Panc1 (cell line): ENCODE data around the gene TUBB2B.

ENCODE experiments used
- POLR2AphosphoS5 ChIP-seq: IDR thresholded peaks from 2 replicates; pipeline ENCODE4 v1.6.1; 2012; ENCODE audit warnings: mild to moderate bottlenecking, low read depth, low read length, moderate library complexity
- REST ChIP-seq, 2 experiments: IDR thresholded peaks; 2 replicates each; pipeline ENCODE4 v1.6.1; 2011 to 2012; ENCODE audit warnings: low read depth in 2 of 2, control low read depth in 1 of 2, low read length in 1 of 2, mild to moderate bottlenecking in 1 of 2, moderate library complexity in 1 of 2; ENCODE audit not compliant: insufficient read depth in 1 of 2
- SIN3A ChIP-seq: IDR thresholded peaks from 2 replicates; pipeline ENCODE4 v1.6.1; 2012; ENCODE audit warnings: low read depth, mild to moderate bottlenecking, low read length, moderate library complexity, borderline replicate concordance; ENCODE audit not compliant: insufficient read depth
- TF ChIP-seq, protein P1 (sequence below): fragments of 450-650 bp; IDR thresholded peaks from 2 replicates; pipeline ENCODE4 v1.5.1; 2017; ENCODE audit warnings: mild to moderate bottlenecking

- TF ChIP-seq, protein P1, sequence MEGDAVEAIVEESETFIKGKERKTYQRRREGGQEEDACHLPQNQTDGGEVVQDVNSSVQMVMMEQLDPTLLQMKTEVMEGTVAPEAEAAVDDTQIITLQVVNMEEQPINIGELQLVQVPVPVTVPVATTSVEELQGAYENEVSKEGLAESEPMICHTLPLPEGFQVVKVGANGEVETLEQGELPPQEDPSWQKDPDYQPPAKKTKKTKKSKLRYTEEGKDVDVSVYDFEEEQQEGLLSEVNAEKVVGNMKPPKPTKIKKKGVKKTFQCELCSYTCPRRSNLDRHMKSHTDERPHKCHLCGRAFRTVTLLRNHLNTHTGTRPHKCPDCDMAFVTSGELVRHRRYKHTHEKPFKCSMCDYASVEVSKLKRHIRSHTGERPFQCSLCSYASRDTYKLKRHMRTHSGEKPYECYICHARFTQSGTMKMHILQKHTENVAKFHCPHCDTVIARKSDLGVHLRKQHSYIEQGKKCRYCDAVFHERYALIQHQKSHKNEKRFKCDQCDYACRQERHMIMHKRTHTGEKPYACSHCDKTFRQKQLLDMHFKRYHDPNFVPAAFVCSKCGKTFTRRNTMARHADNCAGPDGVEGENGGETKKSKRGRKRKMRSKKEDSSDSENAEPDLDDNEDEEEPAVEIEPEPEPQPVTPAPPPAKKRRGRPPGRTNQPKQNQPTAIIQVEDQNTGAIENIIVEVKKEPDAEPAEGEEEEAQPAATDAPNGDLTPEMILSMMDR = no peak
- no peak for TF ChIP-seq SIN3A
- no peak for TF ChIP-seq POLR2AphosphoS5
- no peak for TF ChIP-seq REST (IDR thresholded peaks at IDR 0.05; ENCODE audit: insufficient read depth in 1 of 2, low read depth in 2 of 2, low read length in 1 of 2)
These were observed 32.7 kb downstream of the TUBB2B start for GRCh38 chr6:3194535-3195419.
